DOHH2 (cell line): ENCODE results near the gene TRPM1.

Experiments
- H3F3A ChIP-seq: fragments of 200-600 bp; sonication (generic), shearing (Covaris generic); 2 replicates; pipeline ENCODE4 v1.6.0; 2016; ENCODE audit warnings: antibody characterized with exemption, mild to moderate bottlenecking; ENCODE audit not compliant: control insufficient read depth, insufficient read depth
- H3K27ac ChIP-seq: fragments of 200-600 bp; sonication (generic); 2 replicates; pipeline ENCODE4 v1.5.1; 2014; ENCODE audit warnings: low read depth, mild to moderate bottlenecking, low read length, moderate library complexity
- H3K27me3 ChIP-seq: fragments of 200-600 bp; sonication (generic); 2 replicates; pipeline ENCODE4 v1.6.1; 2014; ENCODE audit warnings: mild to moderate bottlenecking, low read length, mixed read lengths; ENCODE audit not compliant: control insufficient read depth
- H3K36me3 ChIP-seq: fragments of 200-600 bp; sonication (generic); 2 replicates; pipeline ENCODE4 v1.6.1; 2014; ENCODE audit warnings: mild to moderate bottlenecking, low read length, moderate library complexity, mixed read lengths; ENCODE audit not compliant: control insufficient read depth
- H3K4me1 ChIP-seq: fragments of 200-600 bp; sonication (generic); 2 replicates; pipeline ENCODE4 v1.6.1; 2014; ENCODE audit warnings: mild to moderate bottlenecking, low read length, mixed read lengths; ENCODE audit not compliant: control insufficient read depth
- H3K4me2 ChIP-seq: fragments of 200-600 bp; sonication (generic); 2 replicates; pipeline ENCODE4 v1.6.0; 2014; ENCODE audit warnings: mild to moderate bottlenecking, low read length, moderate library complexity
- H3K4me3 ChIP-seq: fragments of 200-600 bp; sonication (generic); 2 replicates; pipeline ENCODE4 v1.5.1; 2014; ENCODE audit warnings: mild to moderate bottlenecking, low read length, mixed read lengths
- H3K79me2 ChIP-seq: fragments of 200-600 bp; sonication (generic); 2 replicates; pipeline ENCODE4 v1.6.1; 2014; ENCODE audit warnings: mild to moderate bottlenecking, low read length, mixed read lengths; ENCODE audit not compliant: control insufficient read depth
- H3K9me2 ChIP-seq: fragments of 200-600 bp; sonication (generic); replicated peaks from 2 replicates; pipeline ENCODE4 v1.6.1; 2014; ENCODE audit warnings: mild to moderate bottlenecking, low read length, mixed read lengths; ENCODE audit not compliant: control insufficient read depth
- H3K9me3 ChIP-seq: fragments of 200-600 bp; sonication (generic); 2 replicates; pipeline ENCODE4 v1.6.1; 2014; ENCODE audit warnings: antibody characterized with exemption, low read length, mixed read lengths; ENCODE audit not compliant: control insufficient read depth, insufficient read depth
- H4K20me1 ChIP-seq: fragments of 200-600 bp; sonication (generic); 2 replicates; pipeline ENCODE4 v1.6.0; 2014; ENCODE audit warnings: low read depth, mild to moderate bottlenecking, antibody characterized with exemption, low read length, moderate library complexity; ENCODE audit not compliant: control insufficient read depth, insufficient read depth
- EZH2phosphoT487 ChIP-seq: fragments of 200-600 bp; sonication (generic); IDR thresholded peaks from 2 replicates; pipeline ENCODE4 v1.6.1; 2017; ENCODE audit warnings: borderline replicate concordance, mild to moderate bottlenecking, antibody characterized with exemption, low read length, moderate library complexity, mixed read lengths
- TF ChIP-seq, protein P1 (sequence below): fragments of 200-600 bp; sonication (generic); IDR thresholded peaks from one replicate; pipeline ENCODE4 v1.5.1; 2014; ENCODE audit warnings: antibody characterized with exemption, mild to moderate bottlenecking, low read depth, low read length; ENCODE audit not compliant: poor library complexity, severe bottlenecking

The TRPM1 gene

DNA sequence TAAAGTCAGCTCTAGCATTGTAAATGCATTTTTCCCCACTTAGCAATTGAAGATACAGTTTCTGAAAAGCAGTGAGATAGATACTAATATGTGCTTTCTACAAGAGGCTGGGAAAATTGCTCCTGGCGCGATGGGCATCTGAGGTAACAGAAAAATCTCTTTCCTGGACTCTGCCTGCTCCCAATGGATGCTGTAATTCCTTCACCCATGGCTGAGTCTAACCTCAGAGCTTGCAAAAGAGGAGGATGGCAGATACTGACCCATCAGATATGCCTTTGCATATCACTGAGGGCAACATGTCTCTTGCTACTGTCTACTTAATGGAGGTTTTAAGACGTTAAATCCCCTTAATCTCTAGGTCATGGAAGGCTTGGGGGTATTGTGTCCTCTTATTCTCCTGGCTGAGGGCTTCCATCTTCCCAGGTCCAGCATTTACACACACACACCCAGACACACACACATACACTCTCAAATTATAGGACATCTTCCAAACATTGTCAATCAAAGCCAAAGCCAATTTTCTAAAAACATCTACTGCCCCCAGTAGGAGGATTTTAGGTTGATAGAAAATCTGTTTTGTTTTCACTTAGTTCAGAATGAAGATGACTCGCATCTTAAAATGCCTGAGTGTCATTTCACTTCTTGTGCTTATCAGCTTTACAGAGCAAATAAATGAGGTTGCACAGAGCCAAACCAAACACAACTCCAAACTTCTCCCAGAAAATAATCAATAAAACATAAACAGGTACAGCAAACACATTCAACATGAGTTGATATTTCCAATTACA, 2.4 kb downstream of the TRPM1 start:
- no peaks in the 10 kb centered on the region for H4K20me1 ChIP-seq
- H3K4me2 ChIP-seq, result peak overlapping the region; percentile 28; the same call in 1 of the 2 replicates
- no peak for TF ChIP-seq EZH2phosphoT487
- TF ChIP-seq, protein P1, sequence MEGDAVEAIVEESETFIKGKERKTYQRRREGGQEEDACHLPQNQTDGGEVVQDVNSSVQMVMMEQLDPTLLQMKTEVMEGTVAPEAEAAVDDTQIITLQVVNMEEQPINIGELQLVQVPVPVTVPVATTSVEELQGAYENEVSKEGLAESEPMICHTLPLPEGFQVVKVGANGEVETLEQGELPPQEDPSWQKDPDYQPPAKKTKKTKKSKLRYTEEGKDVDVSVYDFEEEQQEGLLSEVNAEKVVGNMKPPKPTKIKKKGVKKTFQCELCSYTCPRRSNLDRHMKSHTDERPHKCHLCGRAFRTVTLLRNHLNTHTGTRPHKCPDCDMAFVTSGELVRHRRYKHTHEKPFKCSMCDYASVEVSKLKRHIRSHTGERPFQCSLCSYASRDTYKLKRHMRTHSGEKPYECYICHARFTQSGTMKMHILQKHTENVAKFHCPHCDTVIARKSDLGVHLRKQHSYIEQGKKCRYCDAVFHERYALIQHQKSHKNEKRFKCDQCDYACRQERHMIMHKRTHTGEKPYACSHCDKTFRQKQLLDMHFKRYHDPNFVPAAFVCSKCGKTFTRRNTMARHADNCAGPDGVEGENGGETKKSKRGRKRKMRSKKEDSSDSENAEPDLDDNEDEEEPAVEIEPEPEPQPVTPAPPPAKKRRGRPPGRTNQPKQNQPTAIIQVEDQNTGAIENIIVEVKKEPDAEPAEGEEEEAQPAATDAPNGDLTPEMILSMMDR, result no peak
- H3K9me2 ChIP-seq, result no peaks in the 10 kb centered on the region
- H3K27ac ChIP-seq, result no peak overlapping the region
- H3K9me3 ChIP-seq, result no peaks in the 10 kb centered on the region
- H3K4me3 ChIP-seq, result no peak overlapping the region
- H3K36me3 ChIP-seq, result no peaks in the 10 kb centered on the region
- no peaks in the 10 kb centered on the region for H3K79me2 ChIP-seq
- H3K4me1 ChIP-seq, result peaks cover 10% of the 10 kb centered on the region
- H3F3A ChIP-seq, result no peaks in the 10 kb centered on the region
- peaks cover 27% of the 10 kb centered on the region for H3K27me3 ChIP-seq

DNA sequence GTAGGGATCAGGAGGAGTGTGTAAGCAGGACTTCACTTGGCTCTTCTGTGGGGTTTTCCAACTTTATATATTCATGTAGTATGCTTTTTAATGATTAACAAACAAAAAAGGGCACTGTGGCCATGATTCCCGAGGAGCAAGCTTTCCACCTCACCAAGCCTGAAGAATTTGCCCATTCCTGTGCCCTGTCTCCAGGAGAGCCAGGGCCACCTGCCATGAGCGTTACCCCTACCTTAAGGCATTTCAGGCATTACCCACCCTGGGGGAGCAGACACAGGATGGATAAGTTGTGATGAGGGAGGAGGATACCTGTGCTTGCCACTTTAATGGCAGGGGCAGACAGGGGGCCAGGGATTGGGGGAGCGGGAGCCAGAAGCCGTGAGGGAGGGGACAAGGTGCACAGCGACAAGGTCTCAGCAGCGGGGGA, 3.0 kb downstream of the TRPM1 start:
- Histone ChIP-seq H3K27me3 (peaks cover 27% of the 10 kb centered on the region), H3K9me2 (no peaks in the 10 kb centered on the region), H3K4me2 (no peak overlapping the region), H3K4me3 (no peak overlapping the region), H4K20me1 (no peaks in the 10 kb centered on the region), H3K36me3 (no peaks in the 10 kb centered on the region), H3K9me3 (no peaks in the 10 kb centered on the region), H3K27ac (no peak overlapping the region), H3F3A (no peaks in the 10 kb centered on the region), H3K79me2 (no peaks in the 10 kb centered on the region), H3K4me1 (peaks cover 10% of the 10 kb centered on the region)
- TF ChIP-seq, protein P1, result no peak
- TF ChIP-seq EZH2phosphoT487, result no peak

DNA sequence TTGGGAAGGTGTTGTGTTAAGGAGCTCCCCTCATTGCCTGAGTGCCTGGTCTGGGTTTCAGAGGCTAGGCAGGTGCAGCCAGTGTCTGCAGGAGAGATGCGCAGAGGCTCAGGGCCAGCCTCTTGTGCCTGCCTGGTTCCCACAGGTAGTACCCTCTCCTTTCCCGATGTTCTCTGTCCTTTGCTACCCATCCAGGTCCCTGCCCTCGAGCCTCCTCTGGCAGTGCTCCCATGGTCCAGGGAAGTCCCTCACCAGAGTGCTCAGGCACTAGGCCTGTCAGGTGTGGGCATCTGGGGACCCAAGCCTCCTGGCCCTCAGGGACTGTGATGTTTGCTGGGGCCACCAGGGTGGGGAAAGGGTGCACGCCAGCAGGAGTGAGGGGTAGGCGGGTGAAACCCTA, 5.0 kb downstream of the TRPM1 start:
- TF ChIP-seq EZH2phosphoT487, result no peak
- TF ChIP-seq, protein P1, result no peak

More for the DNA sequence above, 5.0 kb downstream of the TRPM1 start:
- Histone ChIP-seq H3K4me2 (no peak overlapping the region), H3K9me2 (no peaks in the 10 kb centered on the region), H3F3A (no peaks in the 10 kb centered on the region), H3K4me3 (no peak overlapping the region), H3K27me3 (peaks cover 26% of the 10 kb centered on the region), H3K9me3 (no peaks in the 10 kb centered on the region), H3K4me1 (peaks cover 10% of the 10 kb centered on the region), H4K20me1 (no peaks in the 10 kb centered on the region), H3K27ac (no peak overlapping the region), H3K36me3 (no peaks in the 10 kb centered on the region), H3K79me2 (no peaks in the 10 kb centered on the region)
